K562 (cell line): ENCODE measurements around the gene GABRE. TPM values are rescaled to one million over a fixed set of nuclear protein-coding genes. Genes with fewer than 3 reads are reported as not detected.

Experiments
- BACH1 ChIP-seq: fragments of 200-800 bp; sonication (Bioruptor generic); IDR thresholded peaks from 2 replicates; pipeline ENCODE4 v1.6.1; 2016; ENCODE audit warnings: missing genetic modification characterization, missing compliant biosample characterization
- BRF1 ChIP-seq: IDR thresholded peaks from 3 replicates; pipeline ENCODE4 v1.6.1; 2011; ENCODE audit warnings: borderline replicate concordance, mild to moderate bottlenecking; ENCODE audit not compliant: insufficient read length; ENCODE audit errors: extremely low read depth
- EZH2 ChIP-seq: IDR thresholded peaks from 2 replicates; pipeline ENCODE4 v1.6.1; 2012; ENCODE audit warnings: low read depth, mild to moderate bottlenecking, inconsistent platforms, low read length, borderline replicate concordance
- HDAC6 ChIP-seq: IDR thresholded peaks from 2 replicates; pipeline ENCODE4 v1.6.1; 2012; ENCODE audit warnings: low read depth, mild to moderate bottlenecking, control low read depth, inconsistent platforms, low read length, moderate library complexity
- NFIX ChIP-seq: fragments of 250-450 bp; sonication (Bioruptor Pico); IDR thresholded peaks from 2 replicates; pipeline ENCODE4 v1.4.0; 2020; ENCODE audit warnings: low read depth, mild to moderate bottlenecking, moderate library complexity
- POLR2H ChIP-seq: IDR thresholded peaks from 2 replicates; pipeline ENCODE4 v1.6.1; 2016; ENCODE audit warnings: missing genetic modification characterization, low read depth, mild to moderate bottlenecking, control low read depth, missing compliant biosample characterization, moderate library complexity
- RBM34 ChIP-seq: fragments of 200-400 bp; formaldehyde crosslinking; IDR thresholded peaks from 2 replicates; pipeline ENCODE4 v1.6.1; 2018; ENCODE audit warnings: low read length, borderline replicate concordance; ENCODE audit not compliant: insufficient read depth
- SMARCA5 ChIP-seq: fragments of 450-650 bp; IDR thresholded peaks from 2 replicates; pipeline ENCODE4 v1.6.1; 2016
- TEAD4 ChIP-seq, 2 experiments: sonication (generic) in 1 of 2; formaldehyde crosslinking in 1 of 2; IDR thresholded peaks; 2 replicates each; pipeline versions ENCODE4 v1.6.1 to v1.8.0; 2012 to 2022; ENCODE audit warnings: borderline replicate concordance in 1 of 2, inconsistent platforms in 1 of 2, low read length in 1 of 2, mild to moderate bottlenecking in 1 of 2, missing genetic modification reagents in 1 of 2
- THRAP3 ChIP-seq: fragments of 450-650 bp; IDR thresholded peaks from 2 replicates; pipeline ENCODE4 v1.6.1; 2016; ENCODE audit warnings: mild to moderate bottlenecking, inconsistent platforms, borderline replicate concordance
- TSC22D4 ChIP-seq: fragments of 450-650 bp; IDR thresholded peaks from 2 replicates; pipeline ENCODE4 v1.6.1; 2016; ENCODE audit warnings: missing genetic modification characterization, missing biosample characterization, control low read depth
- U2AF1 ChIP-seq: fragments of 200-400 bp; formaldehyde crosslinking; optimal IDR thresholded peaks from 2 replicates; pipeline ENCODE3; 2017; ENCODE audit warnings: mild to moderate bottlenecking, low read depth, low read length, moderate library complexity
- polyA plus RNA-seq, 8 experiments: library from polyadenylated mRNA; depleted of rRNA in 4 of 8; stranded (reverse) in 5 of 8; unstranded in 3 of 8; fragments of >200 nt; fragmentation: Nextera tagmentation in 2 of 8; fragmentation: Illumina TruSeq in 1 of 8; extraction: Ambion mirVana in 2 of 8; extraction: Trizol in 1 of 8; gene quantifications; 2 replicates each; pipeline versions ENCODE4 v1.2.1 to v1.2.3, GENCODE V29; 2011 to 2014; ENCODE audit warnings: inconsistent platforms in 1 of 8, missing spikeins in 1 of 8
- total RNA-seq, 7 experiments: library from RNA; depleted of rRNA in 6 of 7; stranded (reverse); fragments of >200 nt in 6 of 7; fragmentation: Illumina TruSeq in 2 of 7; extraction: Trizol in 2 of 7; gene quantifications; 2 replicates each; pipeline versions ENCODE4 v1.2.1 to v1.2.3, GENCODE V29; 2011 to 2021; ENCODE audit warnings: low replicate concordance in 1 of 7
- TF ChIP-seq, protein P1 (sequence below): fragments of 450-650 bp; conservative IDR thresholded peaks from 2 replicates; pipeline ENCODE4 v1.6.1; 2016; ENCODE audit warnings: missing genetic modification characterization, low read depth, mild to moderate bottlenecking, control low read depth, missing compliant biosample characterization
- TF ChIP-seq, protein P2 (sequence below): fragments of 450-650 bp; formaldehyde crosslinking; IDR thresholded peaks from 2 replicates; pipeline ENCODE4 v1.4.0; 2020; ENCODE audit warnings: mild to moderate bottlenecking, moderate library complexity
- TF ChIP-seq, protein P3 (sequence below), 2 experiments: IDR thresholded peaks in 1 of 2; conservative IDR thresholded peaks in 1 of 2; 2 replicates each; pipeline ENCODE4 v1.6.1; 2016; ENCODE audit warnings: low read depth in 2 of 2, mild to moderate bottlenecking in 1 of 2, missing compliant biosample characterization in 1 of 2, missing genetic modification characterization in 1 of 2, moderate library complexity in 1 of 2
- TF ChIP-seq, protein P4 (sequence below): sonication (generic); formaldehyde crosslinking; IDR thresholded peaks from 2 replicates; pipeline ENCODE4 v1.8.1; 2022; ENCODE audit warnings: missing genetic modification reagents
- TF ChIP-seq, protein P5 (sequence below): sonication (generic); formaldehyde crosslinking; IDR thresholded peaks from 2 replicates; pipeline ENCODE4 v1.8.0; 2023; ENCODE audit warnings: mild to moderate bottlenecking, missing genetic modification reagents
- TF ChIP-seq, protein P6 (sequence below): sonication (generic); formaldehyde crosslinking; IDR thresholded peaks from 2 replicates; pipeline ENCODE4 v1.8.0; 2022; ENCODE audit warnings: missing genetic modification reagents, mild to moderate bottlenecking, borderline replicate concordance

Gene GABRE
- total and polyA plus RNA-seq, 9 of the 15 experiments (the other 6 are each of a cell fraction or from before 2014, with no cell fraction given): 23.1 to 456 (median 148) TPM

DNA sequence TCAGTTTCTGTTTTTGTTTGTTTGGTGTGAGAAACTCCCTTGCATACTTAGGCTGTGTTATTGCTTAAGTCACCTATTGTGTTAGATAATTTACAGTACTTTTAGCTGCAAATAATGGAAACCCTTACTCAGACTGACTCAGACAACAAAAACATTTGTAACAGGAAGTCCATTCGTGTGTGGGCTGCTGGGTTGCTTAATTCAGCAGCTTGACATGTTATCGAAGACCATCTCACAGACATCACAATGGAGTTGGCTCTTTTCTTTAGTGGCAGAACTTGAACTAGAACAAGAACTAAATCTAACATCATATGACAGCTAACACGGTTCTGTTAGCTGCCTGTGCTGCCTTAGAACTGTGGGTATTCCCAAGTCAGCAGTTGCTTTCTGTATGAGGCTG is 9.9 kb upstream of the GABRE start (continued):
- TF ChIP-seq, protein P1, sequence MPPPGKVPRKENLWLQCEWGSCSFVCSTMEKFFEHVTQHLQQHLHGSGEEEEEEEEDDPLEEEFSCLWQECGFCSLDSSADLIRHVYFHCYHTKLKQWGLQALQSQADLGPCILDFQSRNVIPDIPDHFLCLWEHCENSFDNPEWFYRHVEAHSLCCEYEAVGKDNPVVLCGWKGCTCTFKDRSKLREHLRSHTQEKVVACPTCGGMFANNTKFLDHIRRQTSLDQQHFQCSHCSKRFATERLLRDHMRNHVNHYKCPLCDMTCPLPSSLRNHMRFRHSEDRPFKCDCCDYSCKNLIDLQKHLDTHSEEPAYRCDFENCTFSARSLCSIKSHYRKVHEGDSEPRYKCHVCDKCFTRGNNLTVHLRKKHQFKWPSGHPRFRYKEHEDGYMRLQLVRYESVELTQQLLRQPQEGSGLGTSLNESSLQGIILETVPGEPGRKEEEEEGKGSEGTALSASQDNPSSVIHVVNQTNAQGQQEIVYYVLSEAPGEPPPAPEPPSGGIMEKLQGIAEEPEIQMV: no peak
- TF ChIP-seq, protein P2, sequence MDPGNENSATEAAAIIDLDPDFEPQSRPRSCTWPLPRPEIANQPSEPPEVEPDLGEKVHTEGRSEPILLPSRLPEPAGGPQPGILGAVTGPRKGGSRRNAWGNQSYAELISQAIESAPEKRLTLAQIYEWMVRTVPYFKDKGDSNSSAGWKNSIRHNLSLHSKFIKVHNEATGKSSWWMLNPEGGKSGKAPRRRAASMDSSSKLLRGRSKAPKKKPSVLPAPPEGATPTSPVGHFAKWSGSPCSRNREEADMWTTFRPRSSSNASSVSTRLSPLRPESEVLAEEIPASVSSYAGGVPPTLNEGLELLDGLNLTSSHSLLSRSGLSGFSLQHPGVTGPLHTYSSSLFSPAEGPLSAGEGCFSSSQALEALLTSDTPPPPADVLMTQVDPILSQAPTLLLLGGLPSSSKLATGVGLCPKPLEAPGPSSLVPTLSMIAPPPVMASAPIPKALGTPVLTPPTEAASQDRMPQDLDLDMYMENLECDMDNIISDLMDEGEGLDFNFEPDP (CRISPR knock-in tag): no peak
- no peak for TF ChIP-seq TEAD4 (IDR thresholded peaks at IDR 0.05; ENCODE audit: low read length)
- no peak for TF ChIP-seq TEAD4 (CRISPR knock-in tag; IDR thresholded peaks at IDR 0.05; ENCODE audit: borderline replicate concordance)
- TF ChIP-seq, protein P3, sequence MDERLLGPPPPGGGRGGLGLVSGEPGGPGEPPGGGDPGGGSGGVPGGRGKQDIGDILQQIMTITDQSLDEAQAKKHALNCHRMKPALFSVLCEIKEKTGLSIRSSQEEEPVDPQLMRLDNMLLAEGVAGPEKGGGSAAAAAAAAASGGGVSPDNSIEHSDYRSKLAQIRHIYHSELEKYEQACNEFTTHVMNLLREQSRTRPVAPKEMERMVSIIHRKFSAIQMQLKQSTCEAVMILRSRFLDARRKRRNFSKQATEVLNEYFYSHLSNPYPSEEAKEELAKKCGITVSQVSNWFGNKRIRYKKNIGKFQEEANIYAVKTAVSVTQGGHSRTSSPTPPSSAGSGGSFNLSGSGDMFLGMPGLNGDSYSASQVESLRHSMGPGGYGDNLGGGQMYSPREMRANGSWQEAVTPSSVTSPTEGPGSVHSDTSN (CRISPR knock-in tag; IDR thresholded peaks at IDR 0.05; ENCODE audit: low read depth): no peak
- TF ChIP-seq, protein P3 (tag; conservative IDR thresholded peaks at IDR 0.05; ENCODE audit: low read depth): no peak
- no peak for TF ChIP-seq NFIX (CRISPR knock-in tag)
- TF ChIP-seq, protein P4, sequence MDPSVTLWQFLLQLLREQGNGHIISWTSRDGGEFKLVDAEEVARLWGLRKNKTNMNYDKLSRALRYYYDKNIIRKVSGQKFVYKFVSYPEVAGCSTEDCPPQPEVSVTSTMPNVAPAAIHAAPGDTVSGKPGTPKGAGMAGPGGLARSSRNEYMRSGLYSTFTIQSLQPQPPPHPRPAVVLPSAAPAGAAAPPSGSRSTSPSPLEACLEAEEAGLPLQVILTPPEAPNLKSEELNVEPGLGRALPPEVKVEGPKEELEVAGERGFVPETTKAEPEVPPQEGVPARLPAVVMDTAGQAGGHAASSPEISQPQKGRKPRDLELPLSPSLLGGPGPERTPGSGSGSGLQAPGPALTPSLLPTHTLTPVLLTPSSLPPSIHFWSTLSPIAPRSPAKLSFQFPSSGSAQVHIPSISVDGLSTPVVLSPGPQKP (CRISPR knock-in tag): no peak
- no peak for TF ChIP-seq RBM34
- no peak for TF ChIP-seq THRAP3
- TF ChIP-seq, protein P5, sequence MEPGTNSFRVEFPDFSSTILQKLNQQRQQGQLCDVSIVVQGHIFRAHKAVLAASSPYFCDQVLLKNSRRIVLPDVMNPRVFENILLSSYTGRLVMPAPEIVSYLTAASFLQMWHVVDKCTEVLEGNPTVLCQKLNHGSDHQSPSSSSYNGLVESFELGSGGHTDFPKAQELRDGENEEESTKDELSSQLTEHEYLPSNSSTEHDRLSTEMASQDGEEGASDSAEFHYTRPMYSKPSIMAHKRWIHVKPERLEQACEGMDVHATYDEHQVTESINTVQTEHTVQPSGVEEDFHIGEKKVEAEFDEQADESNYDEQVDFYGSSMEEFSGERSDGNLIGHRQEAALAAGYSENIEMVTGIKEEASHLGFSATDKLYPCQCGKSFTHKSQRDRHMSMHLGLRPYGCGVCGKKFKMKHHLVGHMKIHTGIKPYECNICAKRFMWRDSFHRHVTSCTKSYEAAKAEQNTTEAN (CRISPR knock-in tag): no peak
- no peak for TF ChIP-seq HDAC6
- no peak for TF ChIP-seq BRF1
- TF ChIP-seq EZH2: no peak
- TF ChIP-seq POLR2H: no peak
- TF ChIP-seq BACH1: no peak
- TF ChIP-seq U2AF1: no peak
- TF ChIP-seq SMARCA5: no peak
- TF ChIP-seq, protein P6, sequence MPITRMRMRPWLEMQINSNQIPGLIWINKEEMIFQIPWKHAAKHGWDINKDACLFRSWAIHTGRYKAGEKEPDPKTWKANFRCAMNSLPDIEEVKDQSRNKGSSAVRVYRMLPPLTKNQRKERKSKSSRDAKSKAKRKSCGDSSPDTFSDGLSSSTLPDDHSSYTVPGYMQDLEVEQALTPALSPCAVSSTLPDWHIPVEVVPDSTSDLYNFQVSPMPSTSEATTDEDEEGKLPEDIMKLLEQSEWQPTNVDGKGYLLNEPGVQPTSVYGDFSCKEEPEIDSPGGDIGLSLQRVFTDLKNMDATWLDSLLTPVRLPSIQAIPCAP (CRISPR knock-in tag): no peak
- TF ChIP-seq TSC22D4 (tag): no peak
